Activated CD4-positive, alpha-beta T cell treated with anti-CD3 and anti-CD28 coated beads, Interleukin-2, Interleukin-4, amounts not matched to agents 100 ng/mL and 50 ng/mL, durations not matched to agents 16 hours and 8 hours (primary cell): Measurements from ENCODE around the gene ARHGAP29.
"Not testable (repeated sequence)": the region's sequence is repeated elsewhere in the genome, so short reads cannot be mapped to it uniquely, and the experiment has no call there.

Source experiments
- DNase-seq: peaks from one replicate; pipeline ENCODE4 v3.0.0-alpha.2; 2020; ENCODE audit warnings: low spot score

Gene ARHGAP29

DNA sequence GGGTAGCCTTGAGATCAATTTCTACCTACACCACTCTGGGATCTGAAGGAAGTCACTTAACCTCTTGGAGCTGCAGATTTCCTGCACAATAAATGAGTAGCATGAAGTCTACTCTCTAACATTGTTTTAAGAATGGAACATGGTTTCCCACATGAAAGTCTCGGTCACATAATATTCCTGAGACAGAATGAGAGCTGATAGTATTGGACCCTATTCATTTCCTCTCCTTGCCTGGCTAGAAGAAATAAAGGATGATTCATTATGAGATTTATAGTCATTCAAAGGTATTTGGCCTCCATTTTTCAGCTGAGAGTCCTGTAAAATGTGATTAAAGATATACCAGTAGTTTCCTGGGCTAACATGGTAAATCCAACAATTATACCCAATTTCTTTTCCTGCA, 56.7 kb downstream of the ARHGAP29 start:
- DNase-seq = no peak

DNA sequence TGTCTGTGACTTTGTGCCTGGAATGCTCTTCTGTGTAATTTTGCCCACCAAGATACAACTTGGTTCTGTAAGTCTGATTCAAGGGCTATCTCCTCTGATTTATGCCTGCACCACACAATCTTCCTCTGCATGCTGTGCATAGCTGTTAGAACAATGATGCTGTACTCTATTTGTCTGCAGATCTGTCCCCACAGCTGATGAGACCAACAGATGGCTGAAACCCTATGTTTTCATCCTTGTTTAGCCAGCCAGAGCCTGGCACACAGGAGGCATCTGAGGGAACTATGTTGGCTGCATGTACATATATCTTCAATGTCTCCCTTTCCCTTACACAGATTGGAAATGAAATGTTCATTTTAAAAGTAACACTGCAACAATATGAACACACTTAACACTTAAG, 58.5 kb downstream of the ARHGAP29 start:
- DNase-seq = no peak

- no peak for DNase-seq
These were observed 68.3 kb downstream of the ARHGAP29 start for GRCh38 chr1:94169126-94169525.

GRCh38 chr1:94165843-94166242, 71.5 kb downstream of the ARHGAP29 start:
- DNase-seq = no peak

DNA sequence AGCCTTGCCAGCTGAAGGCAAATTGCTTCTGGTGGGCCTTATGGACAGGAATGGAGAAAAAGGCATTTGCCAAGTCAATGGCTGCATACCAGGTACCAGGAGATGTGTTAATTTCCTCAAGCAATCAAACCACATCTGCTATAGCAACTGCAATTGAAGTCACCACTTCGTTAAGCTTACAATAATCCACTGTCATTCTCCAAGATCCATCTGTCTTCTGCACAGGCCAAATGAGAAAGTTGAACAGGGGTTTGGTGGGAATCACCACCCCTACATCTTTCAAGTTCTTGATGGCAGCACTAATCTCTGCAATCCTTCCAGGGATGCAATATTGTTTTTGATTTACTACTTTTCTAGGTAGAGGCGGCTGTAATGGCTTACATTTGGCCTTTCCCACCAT, 72.5 kb downstream of the ARHGAP29 start:
- not testable (repeated sequence) for DNase-seq

DNA sequence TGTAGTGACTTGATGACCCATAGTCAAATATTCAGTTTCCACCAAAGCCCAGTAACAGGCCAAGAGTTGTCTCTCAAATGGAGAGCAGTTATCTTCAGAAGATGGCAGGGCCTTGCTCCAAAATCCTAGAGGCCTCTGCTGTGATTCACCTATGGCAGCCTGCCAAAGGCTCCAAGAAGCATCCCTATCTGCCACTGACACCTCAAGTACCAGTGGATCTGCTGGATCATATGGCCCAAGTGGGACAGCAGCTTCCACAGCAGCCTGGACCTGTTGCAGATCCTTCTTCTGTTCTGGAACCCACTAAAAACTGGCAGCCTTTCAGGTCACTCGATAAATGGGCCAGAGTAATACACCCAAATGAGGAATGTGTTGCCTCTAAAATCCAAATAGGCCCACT, 73.3 kb downstream of the ARHGAP29 start:
- not testable (repeated sequence) for DNase-seq

DNA sequence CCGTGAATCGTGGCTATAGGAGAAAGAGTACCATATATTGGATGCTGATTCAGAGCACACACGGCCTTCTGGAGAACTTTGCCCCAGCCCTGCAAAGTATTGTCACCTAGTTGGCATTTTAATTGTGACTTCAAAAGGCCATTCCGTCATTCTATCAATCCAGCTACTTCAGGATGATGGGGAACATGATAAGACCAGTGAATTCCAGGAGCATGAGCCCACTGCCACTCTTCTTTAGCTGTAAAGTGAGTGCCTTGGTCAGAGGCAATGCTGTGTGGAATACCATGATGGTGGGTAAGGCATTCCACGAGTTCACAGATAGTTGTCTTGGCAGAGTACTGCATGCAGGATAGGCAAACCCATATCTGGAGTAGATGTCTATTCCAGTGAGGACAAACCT, 74.1 kb downstream of the ARHGAP29 start:
- DNase-seq = not testable (repeated sequence)

- DNase-seq = no peak
These were observed 76.6 kb downstream of the ARHGAP29 start for GRCh38 chr1:94160811-94161210.

- DNase-seq = no peak
These were observed 81.2 kb downstream of the ARHGAP29 start for GRCh38 chr1:94156096-94156625.

DNA sequence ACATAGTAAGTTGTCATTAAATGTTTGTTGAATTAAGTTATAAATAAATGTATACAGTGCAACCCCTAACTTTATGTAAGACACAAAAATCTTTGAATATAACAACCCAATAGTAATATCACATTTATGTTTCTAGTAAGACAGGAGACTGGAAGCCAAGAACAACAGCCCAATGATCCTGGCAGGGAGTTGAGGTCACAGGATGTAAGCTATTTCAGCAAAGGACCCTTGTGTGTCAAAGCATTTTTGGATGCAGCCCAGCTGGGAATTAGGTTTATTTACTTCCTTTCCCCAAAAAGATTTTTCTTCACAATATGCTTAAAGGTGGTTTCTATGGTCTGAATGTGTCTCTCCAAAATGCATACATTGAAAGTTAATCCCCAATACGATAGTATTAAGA, 82.4 kb downstream of the ARHGAP29 start:
- DNase-seq = no peak

DNA sequence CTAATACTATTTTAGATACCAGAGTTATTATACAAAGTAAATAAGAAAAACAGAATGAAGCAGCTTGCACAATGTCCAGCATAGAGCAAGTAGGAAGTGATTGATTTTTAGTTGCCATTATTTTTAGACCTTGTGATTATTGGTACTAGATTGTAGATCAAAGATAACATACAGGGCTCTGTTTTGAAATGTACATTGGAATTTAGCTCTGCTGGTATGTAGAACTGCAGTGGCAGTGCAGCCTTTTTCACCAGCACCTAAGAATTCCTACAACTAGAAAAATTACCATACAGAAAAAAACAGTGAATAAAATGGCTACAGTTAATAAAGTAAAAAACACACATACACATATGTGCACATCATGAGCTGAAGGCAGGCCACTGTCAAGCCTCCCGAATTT, 84.3 kb downstream of the ARHGAP29 start:
- DNase-seq = no peak

GRCh38 chr1:94149166-94149565, 88.2 kb downstream of the ARHGAP29 start:
- not testable (repeated sequence) for DNase-seq

GRCh38 chr1:94146273-94146672, 91.1 kb downstream of the ARHGAP29 start:
- no peak for DNase-seq

DNA sequence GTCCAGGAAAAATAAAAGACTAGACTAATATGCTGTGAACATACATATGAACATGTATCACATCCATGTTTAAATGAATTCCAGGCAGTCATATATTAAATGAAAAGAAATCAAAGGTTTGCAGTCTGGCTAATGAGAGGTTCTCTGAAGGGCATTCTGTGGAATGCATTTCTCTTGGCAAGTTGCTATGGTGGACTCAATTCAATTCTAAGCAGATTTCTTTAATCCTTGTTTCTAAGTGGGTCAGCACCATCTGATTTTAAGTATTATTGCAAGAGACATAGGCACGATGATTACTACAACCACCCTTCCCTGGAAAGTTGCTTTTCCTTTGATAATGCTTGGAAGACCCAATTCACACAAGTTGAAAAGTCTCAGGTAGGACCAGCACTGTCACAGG, 92.5 kb downstream of the ARHGAP29 start:
- no peak for DNase-seq

DNA sequence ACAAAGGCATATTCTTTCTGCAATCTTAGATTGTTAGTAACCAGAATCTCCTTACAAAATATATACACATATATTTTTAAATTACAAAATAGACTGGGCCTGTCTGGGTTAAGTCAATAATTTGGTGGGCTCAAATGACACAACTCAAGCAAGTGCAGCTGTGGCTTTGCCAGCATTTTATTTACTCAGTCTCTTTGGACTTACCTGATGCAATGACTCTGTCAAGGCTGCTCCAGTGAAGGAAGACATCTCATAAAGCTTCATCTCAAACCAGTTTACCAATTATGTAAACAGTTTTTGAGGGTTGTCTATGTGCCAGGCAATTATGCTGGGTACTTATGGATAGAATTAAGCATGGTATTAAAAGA, 93.6 kb downstream of the ARHGAP29 start:
- no peak for DNase-seq

DNA sequence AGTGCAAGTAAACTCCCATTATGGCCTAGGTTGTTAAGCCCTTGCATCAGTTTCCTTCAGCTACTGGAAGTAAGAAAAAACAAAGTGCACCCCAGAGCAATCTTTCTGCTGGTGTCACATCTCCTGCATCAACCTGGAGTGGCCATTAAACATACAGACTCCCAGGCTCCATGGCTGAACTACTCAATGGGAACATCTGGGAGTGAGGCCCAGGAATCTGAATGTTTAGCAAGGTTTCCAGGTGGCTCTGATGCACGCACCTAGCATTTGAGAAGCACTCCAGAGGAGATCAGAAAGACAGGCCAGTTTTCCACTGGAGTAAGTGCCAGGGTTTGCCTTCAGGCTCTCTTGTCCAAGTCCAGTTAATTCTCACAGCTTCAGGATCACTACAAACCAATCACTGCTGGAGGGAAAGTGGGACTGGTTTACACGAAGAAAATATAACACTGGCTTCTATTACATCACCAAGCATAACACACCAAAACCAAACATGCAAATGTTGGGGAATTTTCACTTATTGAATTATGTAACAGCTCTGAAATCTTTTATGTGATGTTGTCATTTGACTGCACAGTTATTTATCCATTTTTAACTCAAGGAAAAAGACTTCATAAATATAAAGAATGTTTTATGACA, 94.1 kb downstream of the ARHGAP29 start:
- no peak for DNase-seq

DNA sequence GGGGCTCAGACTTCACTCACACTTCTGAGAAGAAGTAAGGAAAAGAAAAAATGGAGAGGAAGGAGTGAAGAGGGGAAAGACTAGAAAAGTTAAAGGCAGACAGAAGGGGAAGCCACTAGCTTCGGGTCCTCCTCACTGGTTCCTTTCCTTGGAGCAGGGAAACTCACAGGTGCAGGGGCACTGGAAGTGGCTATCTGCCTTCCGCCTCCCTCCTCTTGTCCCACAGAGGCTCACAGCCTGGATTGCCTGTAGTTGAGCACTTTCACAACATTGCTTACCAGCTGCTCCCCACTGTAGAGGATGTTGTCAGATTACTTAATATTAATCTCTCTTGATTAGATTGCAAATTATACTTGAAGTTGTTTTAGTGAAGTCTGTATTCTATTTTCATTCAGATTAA, 94.8 kb downstream of the ARHGAP29 start:
- DNase-seq = no peak

DNA sequence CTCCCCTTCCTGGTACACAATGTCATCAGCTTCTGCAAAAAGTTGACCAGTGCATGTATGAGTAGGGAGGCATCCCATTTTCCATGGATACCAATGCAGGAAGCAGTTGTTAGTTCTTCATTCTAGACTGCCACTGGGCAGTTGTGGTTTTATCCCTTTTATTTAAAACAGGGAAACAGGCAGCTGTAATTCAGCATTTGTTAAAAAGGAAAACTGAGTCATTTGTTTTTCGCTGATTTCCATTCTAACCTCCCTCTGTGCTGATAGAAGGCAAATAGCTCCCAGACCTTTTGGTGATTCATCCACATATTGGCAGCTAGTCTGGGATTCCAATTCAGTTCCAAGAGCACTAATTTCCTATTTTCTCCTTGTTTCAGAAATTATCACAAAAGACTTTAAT, 95.4 kb downstream of the ARHGAP29 start:
- no peak for DNase-seq

DNA sequence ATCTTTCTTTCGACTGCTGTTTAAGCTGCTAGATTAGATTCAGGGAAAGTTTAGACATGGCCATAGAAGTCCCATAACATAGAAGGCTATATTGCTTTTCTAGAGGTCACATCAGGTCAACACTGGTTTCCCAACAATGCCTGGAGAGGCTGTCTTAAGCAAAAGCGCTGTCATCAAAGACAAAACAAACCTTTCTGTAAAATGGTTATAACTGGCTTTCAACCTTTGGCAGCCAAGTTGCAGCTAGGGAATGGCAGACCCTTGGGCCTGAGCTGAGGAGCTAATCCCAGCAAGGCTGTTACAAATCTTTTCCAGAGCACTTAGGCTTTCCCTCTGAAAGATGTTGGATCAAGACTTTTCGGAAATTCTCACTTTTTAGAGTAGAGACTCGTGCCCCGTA, 105.3 kb downstream of the ARHGAP29 start:
- no peak for DNase-seq

- no peak for DNase-seq
These were observed 106.4 kb downstream of the ARHGAP29 start for GRCh38 chr1:94130851-94131595.

DNA sequence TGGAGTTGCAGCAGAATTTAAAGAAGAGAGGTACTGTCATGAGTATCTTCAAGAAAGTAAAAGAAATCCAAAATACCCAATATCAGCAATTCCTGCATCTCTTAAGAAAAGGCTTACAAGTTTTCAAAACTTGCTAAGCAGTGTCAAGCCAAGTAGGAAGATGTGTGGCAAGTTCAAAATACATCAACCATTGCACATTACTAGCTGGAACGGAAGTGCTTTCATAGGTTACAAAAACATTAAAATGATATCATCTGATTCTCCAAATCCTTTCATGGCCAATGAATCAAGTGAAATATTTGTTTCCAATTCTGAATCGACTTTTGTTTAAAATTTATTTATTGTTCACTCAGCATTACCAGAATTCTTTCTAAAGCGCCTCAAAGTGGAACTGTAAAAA, 110.7 kb downstream of the ARHGAP29 start:
- DNase-seq = no peak

- no peak for DNase-seq
These were observed 111.6 kb downstream of the ARHGAP29 start for GRCh38 chr1:94125551-94126514.

DNA sequence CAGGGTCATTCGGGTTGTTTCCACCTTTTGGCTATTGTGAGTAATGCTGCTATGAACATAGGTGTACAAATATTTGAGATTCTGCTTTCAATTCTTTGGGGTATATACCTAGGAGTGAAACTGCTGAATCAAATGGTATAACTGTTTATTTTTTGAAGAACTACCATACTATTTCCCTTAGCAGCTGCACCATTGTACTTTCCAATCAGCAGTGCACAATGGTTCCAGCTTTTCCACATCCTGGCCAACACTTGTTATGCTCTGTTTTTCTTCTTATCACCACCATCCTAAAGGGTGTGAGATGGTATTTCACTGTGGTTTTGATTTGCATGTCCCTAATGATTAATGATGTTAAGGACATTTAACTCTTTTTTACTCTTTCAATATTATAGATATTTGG, 112.8 kb downstream of the ARHGAP29 start:
- no peak for DNase-seq
